C4-2B (cell line): ENCODE measurements around the gene RASA2.

Experiments
- CTCF ChIP-seq: fragments of 450-650 bp; conservative IDR thresholded peaks from 2 replicates; pipeline ENCODE4 v1.5.1; 2017; ENCODE audit warnings: mild to moderate bottlenecking
- ZFX ChIP-seq: fragments of 450-650 bp; IDR thresholded peaks from 2 replicates; pipeline ENCODE4 v1.6.1; 2017

DNA sequence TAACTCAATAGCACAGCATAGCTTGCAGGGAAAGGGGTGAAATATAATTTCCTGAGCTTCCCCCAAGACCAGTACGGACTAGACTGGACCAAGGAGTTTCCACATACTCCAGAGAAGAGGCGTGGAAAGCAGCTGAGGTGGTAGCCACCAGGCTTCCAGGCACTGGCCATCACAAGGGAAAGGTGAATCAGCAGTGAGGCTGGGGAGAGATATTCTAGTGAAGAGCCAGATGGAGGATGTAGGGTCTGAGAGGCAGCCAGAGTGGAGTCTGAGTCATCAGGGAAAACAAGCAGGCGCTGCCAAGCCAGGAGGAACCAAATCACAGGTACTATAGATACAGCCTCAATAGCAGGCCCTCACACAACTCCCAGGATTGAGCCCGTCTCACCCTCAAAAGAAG, 9.6 kb upstream of the RASA2 start:
- TF ChIP-seq CTCF (no peak), ZFX (no peak)
